HG03103 (cell line): ENCODE measurements around the gene NPAS2.

Source experiments
- ATAC-seq: cut with Tn5 transposase; IDR thresholded peaks from one replicate; pipeline ENCODE4 v1.9.1; 2021; ENCODE audit warnings: low read depth; ENCODE audit not compliant: unreplicated experiment

Gene NPAS2

GRCh38 chr2:100902817-100903405 lies 83.0 kb downstream of the NPAS2 start:
- no peak for ATAC-seq

- no peak for ATAC-seq
These were observed 83.8 kb downstream of the NPAS2 start for GRCh38 chr2:100903534-100904258.

GRCh38 chr2:100905132-100905805 lies 85.3 kb downstream of the NPAS2 start:
- no peak for ATAC-seq

- ATAC-seq: no peak
These were observed 86.2 kb downstream of the NPAS2 start for GRCh38 chr2:100906131-100906530.

- no peak for ATAC-seq
These were observed 86.7 kb downstream of the NPAS2 start for GRCh38 chr2:100906679-100907078.

- ATAC-seq: no peak
These were observed 87.9 kb downstream of the NPAS2 start for GRCh38 chr2:100907832-100908231.

GRCh38 chr2:100909534-100910081 lies 89.7 kb downstream of the NPAS2 start:
- ATAC-seq: no peak

- no peak for ATAC-seq
These were observed 90.2 kb downstream of the NPAS2 start for GRCh38 chr2:100910111-100910510.

- no peak for ATAC-seq
These were observed 99.4 kb downstream of the NPAS2 start for GRCh38 chr2:100919316-100919715.

GRCh38 chr2:100921685-100922161 lies 101.8 kb downstream of the NPAS2 start:
- no peak for ATAC-seq

GRCh38 chr2:100923461-100924060 lies 103.6 kb downstream of the NPAS2 start:
- ATAC-seq: no peak

GRCh38 chr2:100924122-100924519 lies 104.2 kb downstream of the NPAS2 start:
- no peak for ATAC-seq

GRCh38 chr2:100924520-100925451 lies 104.8 kb downstream of the NPAS2 start:
- no peak for ATAC-seq

GRCh38 chr2:100928235-100928634 lies 108.3 kb downstream of the NPAS2 start:
- no peak for ATAC-seq

- ATAC-seq: no peak
These were observed 109.2 kb downstream of the NPAS2 start for GRCh38 chr2:100929147-100929546.

GRCh38 chr2:100934504-100935371 lies 114.8 kb downstream of the NPAS2 start:
- no peak for ATAC-seq

GRCh38 chr2:100935372-100935752 lies 115.4 kb downstream of the NPAS2 start:
- ATAC-seq: no peak

- ATAC-seq: no peak
These were observed 116.3 kb downstream of the NPAS2 start for GRCh38 chr2:100936070-100936741.
